ENCODE data around the gene ZNF649. TPM values are rescaled to one million over a fixed set of nuclear protein-coding genes. Genes with fewer than 3 reads are reported as not detected.

Gene ZNF649
- total RNA-seq, 1 donor from 2014 or later = 5.4 TPM

DNA sequence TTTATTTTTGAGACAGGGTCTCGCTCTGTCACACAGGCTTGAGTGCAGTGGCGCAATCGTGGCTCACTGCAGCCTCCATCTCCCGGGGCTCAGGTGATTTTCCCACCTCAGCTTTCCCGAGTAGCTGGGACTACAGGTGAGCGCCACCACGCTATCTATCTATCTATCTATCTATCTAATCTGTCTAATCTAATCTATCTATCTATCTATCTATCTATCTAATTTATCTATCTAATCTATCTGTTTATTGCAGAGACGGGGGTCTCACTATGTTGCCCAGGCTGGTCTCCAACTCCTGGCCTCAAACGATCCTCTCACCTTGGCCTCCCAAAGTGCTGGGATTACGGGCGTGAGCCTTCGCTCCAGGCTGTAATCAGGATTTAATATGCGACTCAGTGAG is 23.0 kb upstream of the ZNF649 start:
- DNase-seq (ENCODE audit: low read depth) = no peak
- TF ChIP-seq, protein P1, sequence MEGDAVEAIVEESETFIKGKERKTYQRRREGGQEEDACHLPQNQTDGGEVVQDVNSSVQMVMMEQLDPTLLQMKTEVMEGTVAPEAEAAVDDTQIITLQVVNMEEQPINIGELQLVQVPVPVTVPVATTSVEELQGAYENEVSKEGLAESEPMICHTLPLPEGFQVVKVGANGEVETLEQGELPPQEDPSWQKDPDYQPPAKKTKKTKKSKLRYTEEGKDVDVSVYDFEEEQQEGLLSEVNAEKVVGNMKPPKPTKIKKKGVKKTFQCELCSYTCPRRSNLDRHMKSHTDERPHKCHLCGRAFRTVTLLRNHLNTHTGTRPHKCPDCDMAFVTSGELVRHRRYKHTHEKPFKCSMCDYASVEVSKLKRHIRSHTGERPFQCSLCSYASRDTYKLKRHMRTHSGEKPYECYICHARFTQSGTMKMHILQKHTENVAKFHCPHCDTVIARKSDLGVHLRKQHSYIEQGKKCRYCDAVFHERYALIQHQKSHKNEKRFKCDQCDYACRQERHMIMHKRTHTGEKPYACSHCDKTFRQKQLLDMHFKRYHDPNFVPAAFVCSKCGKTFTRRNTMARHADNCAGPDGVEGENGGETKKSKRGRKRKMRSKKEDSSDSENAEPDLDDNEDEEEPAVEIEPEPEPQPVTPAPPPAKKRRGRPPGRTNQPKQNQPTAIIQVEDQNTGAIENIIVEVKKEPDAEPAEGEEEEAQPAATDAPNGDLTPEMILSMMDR (conservative IDR thresholded peaks at IDR 0.05; ENCODE audit: low read depth, low read length) = no peak

DNA sequence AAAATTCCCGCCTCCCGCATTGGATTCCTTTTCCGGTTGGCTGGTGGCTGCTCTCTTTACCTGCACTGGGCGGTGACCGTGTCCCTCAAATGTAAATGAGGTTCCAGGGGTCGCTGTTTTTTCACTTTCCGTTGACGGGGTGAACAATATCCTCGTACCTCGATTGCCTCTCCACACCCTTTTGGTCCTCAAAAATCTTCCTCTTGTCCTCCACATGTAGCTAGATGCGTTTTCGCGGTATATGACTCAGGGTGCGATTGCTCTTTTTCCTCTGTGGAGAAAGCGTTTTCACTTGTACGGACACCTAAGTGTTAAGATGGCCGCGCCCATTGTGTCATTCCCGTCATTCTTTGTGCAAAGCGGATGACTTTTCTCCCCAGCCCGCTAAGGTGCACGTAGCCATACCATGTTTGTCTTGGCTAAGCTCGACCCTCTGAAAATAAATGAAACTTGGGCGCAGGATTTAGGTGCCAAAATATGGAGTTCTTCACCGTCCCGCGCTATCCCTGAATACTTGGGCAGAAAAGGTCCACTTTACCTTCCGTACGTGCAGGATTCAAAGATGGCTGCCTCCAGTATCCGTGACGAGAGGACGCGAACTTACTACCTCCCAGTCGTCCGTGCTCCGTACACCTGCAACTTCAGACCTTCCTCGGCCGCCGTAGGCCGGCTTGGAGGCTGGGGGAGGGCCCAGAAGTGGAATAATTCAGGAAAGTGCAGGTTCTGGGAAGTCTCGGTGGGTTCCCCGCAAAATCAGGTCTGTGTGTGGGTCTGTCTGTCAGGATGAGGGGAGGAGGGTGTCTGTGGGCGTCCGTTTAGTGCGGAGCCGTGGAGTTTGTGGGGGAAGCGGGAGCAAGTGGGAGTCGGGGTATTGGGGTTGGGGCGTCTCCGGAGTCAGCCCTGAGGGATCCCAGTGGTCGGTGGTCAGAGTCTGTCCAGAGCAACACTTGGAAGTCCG is 22.2 kb upstream of the ZNF649 start, which contains the start of gene ZNF613:
Gene ZNF613, plus strand, starts transcription at position 689 of the 958 bp plus-strand sequence. CDS start 8,749 bp downstream, outside the sequence.
- peak within 1 kb of the TSS; percentile 79 for H3K4me3 ChIP-seq (ENCODE audit: low read depth, low read length)
- DNase-seq (ENCODE audit: low read depth) = peak; percentile 92
- TF ChIP-seq, protein P1 (conservative IDR thresholded peaks at IDR 0.05; ENCODE audit: low read depth, low read length) = peak; percentile 37

More for the DNA sequence above, 23.0 kb upstream of the ZNF649 start:
- peak overlapping the region; percentile 79 for H3K4me3 ChIP-seq (ENCODE audit: low read depth, low read length)

DNA sequence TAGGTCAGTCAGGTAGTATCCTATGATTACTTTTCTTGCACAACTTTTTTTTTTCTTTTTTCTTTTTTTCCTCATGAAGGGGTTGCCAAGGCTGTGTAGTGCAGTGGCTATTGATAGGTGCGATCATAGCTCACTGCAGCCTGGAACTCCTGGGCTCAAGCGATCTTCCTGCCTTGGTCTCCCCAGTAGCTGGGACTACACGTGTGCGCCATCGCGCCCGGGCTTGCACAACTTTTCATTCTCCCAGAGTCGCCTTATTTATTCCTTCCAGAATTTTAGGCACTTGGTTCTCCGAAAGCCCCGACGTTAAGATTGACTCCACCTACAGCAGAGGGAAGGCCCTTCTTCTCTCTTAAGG is 21.6 kb upstream of the ZNF649 start:
- H3K4me3 ChIP-seq (ENCODE audit: low read depth, low read length) = peak overlapping the region; percentile 79
- DNase-seq (ENCODE audit: low read depth) = no peak
- TF ChIP-seq, protein P1 (conservative IDR thresholded peaks at IDR 0.05; ENCODE audit: low read depth, low read length) = no peak

DNA sequence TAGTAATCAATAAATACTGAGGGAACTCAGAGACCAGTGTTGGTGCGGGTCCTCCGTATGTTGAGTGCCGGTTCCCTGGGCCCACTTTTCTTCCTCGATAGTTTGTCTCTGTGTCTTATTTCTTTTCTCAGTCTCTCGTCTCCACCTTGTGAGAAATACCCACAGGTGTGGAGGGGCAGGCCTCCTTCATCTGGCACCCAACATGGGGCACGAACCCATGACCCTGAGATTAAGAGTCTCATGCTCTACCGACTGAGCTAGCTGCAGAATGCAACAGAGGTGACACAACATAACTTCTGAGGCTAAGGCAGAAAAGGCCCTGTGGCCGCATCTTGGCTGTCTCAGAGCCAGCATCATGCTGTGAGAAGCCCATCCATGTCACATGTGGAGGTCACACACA is 17.1 kb upstream of the ZNF649 start:
- TF ChIP-seq, protein P1 (conservative IDR thresholded peaks at IDR 0.05; ENCODE audit: low read depth, low read length) = no peak
- no peak for DNase-seq (ENCODE audit: low read depth)
- no peak overlapping the region for H3K4me3 ChIP-seq (ENCODE audit: low read depth, low read length)

DNA sequence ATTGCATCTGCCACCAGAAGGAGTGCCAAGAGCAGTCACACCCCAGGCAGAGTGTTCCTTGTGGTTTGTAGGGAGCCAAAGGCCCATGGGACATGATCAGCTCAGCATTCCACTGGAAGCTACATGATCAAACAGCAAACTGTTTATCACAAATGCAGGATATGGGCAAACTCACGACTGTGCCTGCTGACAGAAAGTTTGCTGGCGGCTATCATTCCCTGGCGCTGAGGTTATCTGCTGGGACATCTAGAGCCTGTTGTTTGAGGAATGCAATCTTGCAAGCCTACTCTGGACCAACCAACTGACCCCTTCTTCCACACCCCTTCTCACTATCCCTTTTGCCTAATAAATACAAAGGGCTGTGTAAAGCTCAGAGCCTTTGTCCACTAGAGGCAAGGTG is 14.8 kb upstream of the ZNF649 start:
- TF ChIP-seq, protein P1 (conservative IDR thresholded peaks at IDR 0.05; ENCODE audit: low read depth, low read length) = no peak
- no peak for DNase-seq (ENCODE audit: low read depth)
- H3K4me3 ChIP-seq (ENCODE audit: low read depth, low read length) = no peak overlapping the region

DNA sequence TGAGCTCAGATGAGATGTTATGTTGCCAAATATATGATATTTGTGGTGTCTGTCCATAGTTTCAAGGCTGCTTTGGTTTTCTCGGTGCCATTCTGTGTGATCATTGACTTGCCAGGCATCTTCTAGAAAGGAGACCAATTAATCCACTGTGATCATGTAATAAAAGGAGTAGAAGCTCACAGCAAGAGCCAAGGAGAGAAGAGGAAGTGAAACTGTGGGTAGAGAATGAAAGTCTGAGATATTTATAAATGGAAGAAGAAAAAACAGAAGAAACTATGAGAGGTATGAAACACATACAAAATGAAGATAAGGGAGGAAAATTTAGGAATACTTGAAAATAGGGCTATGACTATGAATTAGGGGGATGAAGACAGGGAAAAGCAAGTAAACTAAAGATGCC is 11.3 kb upstream of the ZNF649 start:
- H3K4me3 ChIP-seq (ENCODE audit: low read depth, low read length) = no peak overlapping the region
- DNase-seq (ENCODE audit: low read depth) = no peak
- TF ChIP-seq, protein P1 (conservative IDR thresholded peaks at IDR 0.05; ENCODE audit: low read depth, low read length) = no peak
